Choroid plexus epithelial cell (primary cell): ENCODE data around the gene AQP6.
A peak's percentile ranks its signal among the peaks of the same experiment; 100 is the strongest.

ENCODE experiments used
- DNase-seq: peaks from one replicate; pipeline ENCODE4 v3.0.0-alpha.2; 2010; ENCODE audit warnings: low read depth
- H3K4me3 ChIP-seq: 2 replicates; pipeline ENCODE4 v1.5.1; 2011; ENCODE audit warnings: low read depth, mild to moderate bottlenecking, control low read depth, low read length, moderate library complexity
- CTCF ChIP-seq: conservative IDR thresholded peaks from 2 replicates; pipeline ENCODE4 v1.5.1; 2011; ENCODE audit warnings: low read depth, mild to moderate bottlenecking, control low read depth, inconsistent platforms, low read length, moderate library complexity

AQP6 gene

GRCh38 chr12:49953961-49954846 lies 18.5 kb upstream of the AQP6 start:
- no peak for DNase-seq
- TF ChIP-seq CTCF, result no peak
- no peak overlapping the region for H3K4me3 ChIP-seq

- peak; percentile 4 for TF ChIP-seq CTCF
- no peak overlapping the region for H3K4me3 ChIP-seq
- no peak for DNase-seq
Observed at GRCh38 chr12:49954863-49955830, 17.6 kb upstream of the AQP6 start.

GRCh38 chr12:49955899-49956662 lies 16.7 kb upstream of the AQP6 start:
- no peak for DNase-seq
- no peak overlapping the region for H3K4me3 ChIP-seq
- TF ChIP-seq CTCF, result no peak

GRCh38 chr12:49956663-49957569 lies 15.8 kb upstream of the AQP6 start:
- TF ChIP-seq CTCF, result no peak
- no peak for DNase-seq
- no peak overlapping the region for H3K4me3 ChIP-seq

GRCh38 chr12:49957570-49957967 lies 15.2 kb upstream of the AQP6 start:
- no peak for DNase-seq
- no peak overlapping the region for H3K4me3 ChIP-seq
- TF ChIP-seq CTCF, result no peak
